Lung (tissue), 12 donors: Measurements from ENCODE around the gene NAXD. TPM values are rescaled to one million over a fixed set of nuclear protein-coding genes. Genes with fewer than 3 reads are reported as not detected.
A peak's percentile ranks its signal among the peaks of the same experiment; 100 is the strongest.

Experiments
- ATAC-seq: fragments of 200-7000 bp; cut with Tn5 transposase; one replicate; pipeline ENCODE4 v1.9.1; 2020; ENCODE audit warnings: moderate number of reproducible peaks; ENCODE audit not compliant: insufficient read depth, low FRiP score
- DNase-seq, 3 donors: peaks; one replicate each; pipeline ENCODE4 v3.0.0-alpha.2; 2013 to 2017
- H3K27ac ChIP-seq, 2 donors: one replicate each; pipeline ENCODE4 v1.5.1; 2013; ENCODE audit warnings: mild to moderate bottlenecking in 2 of 2, moderate library complexity in 2 of 2, control low read depth in 1 of 2, inconsistent platforms in 1 of 2, low read depth in 1 of 2, low read length in 1 of 2
- H3K27me3 ChIP-seq, 3 donors: one replicate each; pipeline ENCODE4 v1.5.1; 2013; ENCODE audit warnings: low read length in 2 of 3; ENCODE audit not compliant: control insufficient read depth in 3 of 3, insufficient read depth in 3 of 3
- H3K36me3 ChIP-seq, 4 donors: one replicate each; pipeline ENCODE4 v1.5.1; 2013; ENCODE audit warnings: low read length in 4 of 4, mild to moderate bottlenecking in 1 of 4, moderate library complexity in 1 of 4; ENCODE audit not compliant: control insufficient read depth in 4 of 4, insufficient read depth in 4 of 4
- H3K4me1 ChIP-seq, 5 donors: one replicate each; pipeline ENCODE4 v1.5.1; 2013; ENCODE audit warnings: low read length in 5 of 5, mild to moderate bottlenecking in 2 of 5, moderate library complexity in 1 of 5; ENCODE audit not compliant: control insufficient read depth in 5 of 5, insufficient read depth in 5 of 5
- H3K4me3 ChIP-seq: one replicate; pipeline ENCODE4 v1.5.1; 2013; ENCODE audit warnings: mild to moderate bottlenecking, control low read depth, moderate library complexity
- H3K9ac ChIP-seq, 2 donors: one replicate each; pipeline ENCODE4 v1.5.1; 2013; ENCODE audit warnings: low read length in 2 of 2, control low read depth in 1 of 2; ENCODE audit not compliant: insufficient read depth in 1 of 2
- H3K9me3 ChIP-seq, 4 donors: one replicate each; pipeline ENCODE4 v1.5.1; 2013; ENCODE audit warnings: low read length in 3 of 4, mild to moderate bottlenecking in 1 of 4, moderate library complexity in 1 of 4; ENCODE audit not compliant: control insufficient read depth in 4 of 4, insufficient read depth in 3 of 4
- CTCF ChIP-seq: IDR thresholded peaks from 2 replicates; pipeline ENCODE4 v1.5.1; 2012; ENCODE audit warnings: mild to moderate bottlenecking; ENCODE audit errors: control extremely low read depth, extremely low read depth
- WGBS, 2 donors: extraction: QIAGEN DNeasy Blood & Tissue Kit; methylation state at CpG; one replicate each; pipeline ENCODE4 v1.1.7; 2013; 5-methylcytosine and 5-hydroxymethylcytosine counted together
- polyA plus RNA-seq, 2 donors: library from polyadenylated mRNA; stranded (reverse); fragments of 200-250 nt; gene quantifications; one replicate each; pipeline ENCODE4 v1.2.1, GENCODE V29; 2013
- total RNA-seq, 2 donors: library from RNA; depleted of rRNA in 1 of 2; stranded (reverse); fragments of >200 nt in 1 of 2; gene quantifications; one replicate each; pipeline ENCODE4 v1.2.1, GENCODE V29; 2014 to 2021
- donor health status: control.
- donor health status: control.
- donor health status: Bipolar disorder and iron deficiency.
- donor health status: healthy.
- donor health status: DM: yes; HTN: yes; CAD: no.

The NAXD gene
- total and polyA plus RNA-seq, 4 donors: 24.1 to 28.9 (median 28.6) TPM

DNA sequence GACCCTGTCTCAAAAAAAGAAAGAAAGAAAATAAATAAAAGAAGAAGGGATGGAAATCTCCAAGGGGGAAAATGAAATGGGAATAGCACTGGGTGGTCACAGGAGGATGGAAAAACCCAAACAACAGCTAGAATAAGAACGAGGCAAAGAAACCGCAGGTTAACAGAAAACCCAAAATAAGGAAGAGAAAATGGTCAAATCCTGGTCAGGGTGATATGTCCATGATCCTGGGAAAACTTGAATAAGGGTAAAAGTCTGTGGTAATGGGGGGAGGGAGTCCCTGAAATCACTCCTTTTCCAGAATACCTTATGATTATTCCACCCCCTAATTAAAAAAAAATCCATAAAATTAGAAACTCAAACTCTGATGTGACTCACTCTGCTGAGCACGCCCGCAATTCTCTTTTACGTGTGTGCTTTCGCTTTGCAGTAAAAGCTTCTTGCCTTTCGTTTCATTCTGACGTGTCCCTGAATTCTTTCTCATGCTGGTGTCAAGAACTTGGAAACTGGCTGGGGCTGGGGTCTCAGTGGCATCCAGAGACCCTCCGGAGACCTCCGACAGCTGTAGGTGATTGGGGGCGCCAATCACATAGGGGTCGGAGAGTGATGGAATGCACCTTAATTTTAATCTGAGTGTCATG is 4.3 kb upstream of the NAXD start:
- H3K4me1 ChIP-seq: peaks cover 0 to under 1% (median 0%) of the 10 kb centered on the region in 5 donors
- H3K9ac ChIP-seq: no peak overlapping the region
- TF ChIP-seq CTCF: no peak
- H3K27me3 ChIP-seq: no peaks in the 10 kb centered on the region
- DNase-seq (no peak), ATAC-seq (no peak)
- H3K36me3 ChIP-seq: no peaks in the 10 kb centered on the region
- no peak overlapping the region for H3K27ac ChIP-seq
- WGBS, 2 donors: 81 to 90% methylated on average over 12 of the region's 12 CpGs
- H3K4me3 ChIP-seq: no peak overlapping the region
- H3K9me3 ChIP-seq: peaks cover 0 to 4% (median under 1%) of the 10 kb centered on the region in 4 donors

DNA sequence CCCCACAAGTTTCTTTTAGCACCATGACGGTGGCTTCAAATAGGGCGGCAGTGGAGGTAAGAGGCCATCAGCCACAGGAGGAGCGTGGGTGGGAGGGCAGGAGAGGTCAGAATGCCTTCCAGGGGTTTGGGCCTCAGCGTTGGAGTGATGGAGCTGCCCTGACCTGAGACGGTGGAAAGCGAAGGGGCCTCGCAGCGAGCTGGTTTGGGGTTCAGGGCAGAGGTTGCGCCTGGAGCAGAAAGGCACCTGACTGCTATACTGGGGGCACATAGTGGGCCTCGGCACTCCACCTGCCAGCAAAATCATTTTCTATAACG is 382 bp upstream of the NAXD start:
- H3K9ac ChIP-seq: peak overlapping the region in 1 of 2 donors; percentile 61
- H3K4me3 ChIP-seq: peak overlapping the region; percentile 94
- peaks cover 5 to 19% (median 8%) of the 10 kb centered on the region in 5 donors for H3K4me1 ChIP-seq
- H3K36me3 ChIP-seq: no peaks in the 10 kb centered on the region
- ATAC-seq (no peak), DNase-seq (no peak)
- no peaks in the 10 kb centered on the region for H3K27me3 ChIP-seq
- H3K9me3 ChIP-seq: peaks cover 0 to 4% (median under 1%) of the 10 kb centered on the region in 4 donors
- TF ChIP-seq CTCF: no peak
- peak overlapping the region; percentile 88 to 97 for H3K27ac ChIP-seq
- WGBS, 2 donors: 87 to 92% methylated on average over 11 of the region's 11 CpGs

GRCh38 chr13:110616103-110617101 is 1.1 kb downstream of the NAXD start:
- Histone ChIP-seq H3K27me3 (no peaks in the 10 kb centered on the region), H3K9ac (peak overlapping the region; percentile 59 to 81), H3K9me3 (peaks cover 0 to 4% (median under 1%) of the 10 kb centered on the region in 4 donors), H3K27ac (peak overlapping the region; percentile 88 to 97), H3K4me1 (peaks cover 5 to 19% (median 8%) of the 10 kb centered on the region in 5 donors), H3K36me3 (no peaks in the 10 kb centered on the region), H3K4me3 (peak overlapping the region; percentile 94)
- WGBS, 2 donors: 9 to 17% methylated on average over 36 to 37 of the region's 37 CpGs
- TF ChIP-seq CTCF: no peak
- DNase-seq (peak; percentile 20 to 39 (median 21)), ATAC-seq (peak; percentile 41)
